Vagina (tissue), 2 donors: ENCODE data around the gene DOP1A. TPM values are rescaled to one million over a fixed set of nuclear protein-coding genes. Genes with fewer than 3 reads are reported as not detected.

Experiments used
- DNase-seq, 2 donors: peaks; one replicate each; pipeline ENCODE4 v3.0.0-alpha.2; 2017; ENCODE audit errors: extremely low spot score in 2 of 2
- H3K27ac ChIP-seq: fragments of 200-600 bp; sonication (generic); one replicate; pipeline ENCODE4 v1.5.1; 2019
- H3K27me3 ChIP-seq: fragments of 200-600 bp; sonication (generic); one replicate; pipeline ENCODE4 v1.5.1; 2019
- H3K36me3 ChIP-seq, 2 donors: fragments of 200-600 bp; sonication (generic); one replicate each; pipeline ENCODE4 v1.5.1; 2017 to 2019
- H3K4me1 ChIP-seq: fragments of 200-600 bp; sonication (generic); one replicate; pipeline ENCODE4 v1.5.1; 2019
- H3K4me3 ChIP-seq, 2 donors: fragments of 200-600 bp; sonication (generic); 1 replicate in 1 of 2; 2 replicates in 1 of 2; pipeline ENCODE4 v1.5.1; 2016 to 2019
- H3K9me3 ChIP-seq: fragments of 200-600 bp; sonication (generic); one replicate; pipeline ENCODE4 v1.5.1; 2019
- POLR2A ChIP-seq, 2 donors: fragments of 450-650 bp; IDR thresholded peaks; one replicate each; pipeline ENCODE4 v1.6.1; 2017; ENCODE audit warnings: antibody characterized with exemption in 2 of 2, mild to moderate bottlenecking in 2 of 2, moderate library complexity in 2 of 2
- POLR2AphosphoS5 ChIP-seq, 2 donors: sonication (generic); formaldehyde crosslinking; IDR thresholded peaks; one replicate each; pipeline ENCODE4 v1.9.0; 2017; ENCODE audit warnings: antibody characterized with exemption in 2 of 2, mild to moderate bottlenecking in 2 of 2, low read depth in 1 of 2; ENCODE audit not compliant: insufficient read depth in 1 of 2
- intact Hi-C: fragments of 100-400 bp; cut with DNase I; formaldehyde crosslinking; loops from one replicate; pipeline ENCODE4 v1.15.1; 2023
- total RNA-seq: library from RNA; depleted of rRNA; stranded (reverse); fragments of >200 nt; gene quantifications from one replicate; pipeline ENCODE4 v1.2.3, GENCODE V29; 2016
- TF ChIP-seq, protein P1 (sequence below), 3 experiments: fragments of 450-650 bp in 2 of 3; fragments of 200-600 bp in 1 of 3; sonication (generic) in 1 of 3; IDR thresholded peaks; one replicate each; pipeline ENCODE4 v1.5.1; 2017 to 2019; ENCODE audit warnings: antibody characterized with exemption in 3 of 3, mild to moderate bottlenecking in 2 of 3, moderate library complexity in 2 of 3

The DOP1A gene, protein sequence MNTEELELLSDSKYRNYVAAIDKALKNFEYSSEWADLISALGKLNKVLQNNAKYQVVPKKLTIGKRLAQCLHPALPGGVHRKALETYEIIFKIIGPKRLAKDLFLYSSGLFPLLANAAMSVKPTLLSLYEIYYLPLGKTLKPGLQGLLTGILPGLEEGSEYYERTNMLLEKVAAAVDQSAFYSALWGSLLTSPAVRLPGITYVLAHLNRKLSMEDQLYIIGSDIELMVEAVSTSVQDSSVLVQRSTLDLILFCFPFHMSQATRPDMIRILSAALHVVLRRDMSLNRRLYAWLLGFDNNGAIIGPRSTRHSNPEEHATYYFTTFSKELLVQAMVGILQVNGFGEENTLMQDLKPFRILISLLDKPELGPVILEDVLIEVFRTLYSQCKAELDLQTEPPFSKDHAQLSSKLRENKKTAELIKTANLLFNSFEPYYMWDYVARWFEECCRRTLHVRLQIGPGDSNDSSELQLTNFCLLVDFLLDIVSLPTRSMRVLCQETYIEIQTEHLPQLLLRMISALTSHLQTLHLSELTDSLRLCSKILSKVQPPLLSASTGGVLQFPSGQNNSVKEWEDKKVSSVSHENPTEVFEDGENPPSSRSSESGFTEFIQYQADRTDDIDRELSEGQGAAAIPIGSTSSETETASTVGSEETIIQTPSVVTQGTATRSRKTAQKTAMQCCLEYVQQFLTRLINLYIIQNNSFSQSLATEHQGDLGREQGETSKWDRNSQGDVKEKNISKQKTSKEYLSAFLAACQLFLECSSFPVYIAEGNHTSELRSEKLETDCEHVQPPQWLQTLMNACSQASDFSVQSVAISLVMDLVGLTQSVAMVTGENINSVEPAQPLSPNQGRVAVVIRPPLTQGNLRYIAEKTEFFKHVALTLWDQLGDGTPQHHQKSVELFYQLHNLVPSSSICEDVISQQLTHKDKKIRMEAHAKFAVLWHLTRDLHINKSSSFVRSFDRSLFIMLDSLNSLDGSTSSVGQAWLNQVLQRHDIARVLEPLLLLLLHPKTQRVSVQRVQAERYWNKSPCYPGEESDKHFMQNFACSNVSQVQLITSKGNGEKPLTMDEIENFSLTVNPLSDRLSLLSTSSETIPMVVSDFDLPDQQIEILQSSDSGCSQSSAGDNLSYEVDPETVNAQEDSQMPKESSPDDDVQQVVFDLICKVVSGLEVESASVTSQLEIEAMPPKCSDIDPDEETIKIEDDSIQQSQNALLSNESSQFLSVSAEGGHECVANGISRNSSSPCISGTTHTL (N-terminal part only)
- total RNA-seq: 33.1 TPM

DNA sequence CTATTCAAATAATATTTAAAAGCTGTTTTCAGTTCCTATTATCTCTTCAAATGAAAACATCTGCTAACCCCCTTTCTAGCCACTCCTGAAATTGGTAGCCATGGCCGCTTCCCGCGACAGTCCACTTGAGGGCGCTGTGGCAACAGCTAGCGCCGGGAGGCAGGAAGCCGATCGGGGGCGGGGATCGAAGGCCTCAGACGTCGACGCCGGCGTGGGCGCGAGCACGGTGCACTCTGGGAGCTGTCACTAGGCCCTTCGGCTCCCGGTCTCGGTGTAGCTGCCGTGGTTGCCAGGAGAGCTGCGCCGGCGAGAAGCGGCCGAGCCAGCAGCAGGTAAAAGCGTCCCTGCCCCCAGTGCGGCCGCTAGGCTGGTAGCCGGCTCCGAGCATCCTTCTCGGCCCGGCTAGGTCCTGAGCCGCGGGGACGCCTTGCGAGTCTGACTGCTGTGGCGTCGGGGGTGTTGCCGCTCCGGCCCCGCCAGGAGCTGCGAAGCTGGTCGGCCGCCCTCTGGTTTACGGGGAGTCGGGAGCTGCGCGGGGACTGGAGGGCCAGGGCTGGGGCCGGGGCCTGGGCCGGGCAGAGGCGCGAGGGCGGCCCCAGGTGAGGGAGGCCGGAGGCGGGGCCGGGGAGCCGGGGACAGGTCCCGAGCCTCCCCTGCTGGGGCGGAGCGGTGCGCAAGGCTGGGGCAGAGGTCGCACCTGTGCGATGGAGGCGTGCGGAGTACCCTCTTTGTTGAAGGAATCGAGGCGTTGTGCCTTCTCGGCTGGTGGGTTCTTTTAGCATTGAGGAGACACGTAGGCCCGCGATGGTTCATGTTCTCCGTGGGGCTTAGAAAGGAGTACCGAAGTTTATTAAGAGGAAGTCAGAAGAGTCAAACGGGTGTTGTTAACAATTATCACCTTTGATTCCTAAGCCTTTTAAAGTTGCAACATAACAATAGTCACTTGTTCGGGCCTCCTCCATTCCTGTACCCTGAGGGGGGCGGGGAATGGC is at the start of gene DOP1A:
DOP1A (plus strand) TSS at position 224 of the 992 bp plus-strand sequence. CDS start 29,307 bp downstream, outside the sequence.
- TF ChIP-seq, protein P1, sequence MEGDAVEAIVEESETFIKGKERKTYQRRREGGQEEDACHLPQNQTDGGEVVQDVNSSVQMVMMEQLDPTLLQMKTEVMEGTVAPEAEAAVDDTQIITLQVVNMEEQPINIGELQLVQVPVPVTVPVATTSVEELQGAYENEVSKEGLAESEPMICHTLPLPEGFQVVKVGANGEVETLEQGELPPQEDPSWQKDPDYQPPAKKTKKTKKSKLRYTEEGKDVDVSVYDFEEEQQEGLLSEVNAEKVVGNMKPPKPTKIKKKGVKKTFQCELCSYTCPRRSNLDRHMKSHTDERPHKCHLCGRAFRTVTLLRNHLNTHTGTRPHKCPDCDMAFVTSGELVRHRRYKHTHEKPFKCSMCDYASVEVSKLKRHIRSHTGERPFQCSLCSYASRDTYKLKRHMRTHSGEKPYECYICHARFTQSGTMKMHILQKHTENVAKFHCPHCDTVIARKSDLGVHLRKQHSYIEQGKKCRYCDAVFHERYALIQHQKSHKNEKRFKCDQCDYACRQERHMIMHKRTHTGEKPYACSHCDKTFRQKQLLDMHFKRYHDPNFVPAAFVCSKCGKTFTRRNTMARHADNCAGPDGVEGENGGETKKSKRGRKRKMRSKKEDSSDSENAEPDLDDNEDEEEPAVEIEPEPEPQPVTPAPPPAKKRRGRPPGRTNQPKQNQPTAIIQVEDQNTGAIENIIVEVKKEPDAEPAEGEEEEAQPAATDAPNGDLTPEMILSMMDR (IDR thresholded peaks at IDR 0.05): peak; percentile 79 to 98 (median 91)
- TF ChIP-seq POLR2AphosphoS5 (IDR thresholded peaks at IDR 0.05; ENCODE audit: insufficient read depth in 1 of 2, low read depth in 1 of 2) (peak; percentile 82 to 87), POLR2A (IDR thresholded peaks at IDR 0.05) (peak in 1 of 2 donors; percentile 37)
- peak within 1 kb of the TSS; percentile 90 for H3K27ac ChIP-seq
- peak within 1 kb of the TSS; percentile 86 to 90 for H3K4me3 ChIP-seq
- no peaks in the 10 kb centered on the region for H3K27me3 ChIP-seq
- no peaks in the 10 kb centered on the region for H3K9me3 ChIP-seq
- H3K4me1 ChIP-seq: peaks cover 45% of the 10 kb centered on the region
- DNase-seq: peak in 1 of 2 donors; percentile 91
- intact Hi-C loops: loop anchor here (5.0 kb wide), 1 partner anchor 140 kb away; no protein-coding TSS in a partner anchor
- H3K36me3 ChIP-seq: no peaks in the 10 kb centered on the region

DNA sequence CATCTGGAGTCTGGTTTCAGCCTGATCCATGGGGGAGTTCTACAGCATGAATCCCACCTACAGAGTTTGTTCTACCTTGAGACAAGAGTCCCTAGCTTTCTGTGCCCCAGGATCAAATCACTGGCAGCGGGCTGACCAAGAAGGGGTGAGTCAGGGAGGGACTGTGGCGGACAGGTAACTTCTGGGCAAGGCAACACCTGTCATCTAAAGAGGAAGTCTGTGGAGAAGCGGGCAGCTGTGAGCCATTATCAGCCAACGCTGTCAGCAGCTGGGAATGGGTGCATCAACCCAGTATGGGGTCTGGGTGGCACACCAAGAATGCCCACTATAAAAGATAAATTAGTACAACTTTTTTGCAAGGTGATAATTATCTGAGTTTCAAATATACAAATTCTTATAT is 47.7 kb upstream of the DOP1A start:
- H3K36me3 ChIP-seq: peaks cover 0 to 8% of the 10 kb centered on the region in 2 donors
- no peaks in the 10 kb centered on the region for H3K4me1 ChIP-seq
- no peak overlapping the region for H3K4me3 ChIP-seq
- TF ChIP-seq POLR2A (IDR thresholded peaks at IDR 0.05): no peak
- no peak for TF ChIP-seq POLR2AphosphoS5 (IDR thresholded peaks at IDR 0.05; ENCODE audit: insufficient read depth in 1 of 2, low read depth in 1 of 2)
- TF ChIP-seq, protein P1 (IDR thresholded peaks at IDR 0.05): no peak
- DNase-seq: no peak
- intact Hi-C loops: no loop called here
- H3K27ac ChIP-seq: no peak overlapping the region
- no peaks in the 10 kb centered on the region for H3K27me3 ChIP-seq
- H3K9me3 ChIP-seq: no peaks in the 10 kb centered on the region

DNA sequence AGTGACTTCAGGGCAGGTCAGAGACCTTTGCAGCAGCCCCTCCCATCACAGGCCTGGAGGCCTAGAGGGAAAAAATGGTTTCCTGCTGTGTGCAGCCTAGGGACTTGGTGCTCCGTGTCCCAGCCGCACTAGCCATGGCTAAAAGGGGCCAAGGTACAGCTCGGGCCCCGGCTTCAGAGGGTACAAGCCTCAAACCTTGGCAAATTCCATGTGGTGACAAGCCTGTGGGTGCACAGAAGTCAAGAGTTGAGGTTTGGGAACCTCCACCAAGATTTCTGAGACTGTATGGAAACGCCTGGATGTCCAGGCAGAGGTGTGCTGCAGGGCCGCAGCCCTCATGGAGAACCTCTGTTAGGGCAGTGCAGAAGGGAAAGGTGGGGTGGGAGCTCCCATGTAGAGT is 35.8 kb upstream of the DOP1A start:
- no peak for DNase-seq
- Histone ChIP-seq H3K27me3 (no peaks in the 10 kb centered on the region), H3K27ac (no peak overlapping the region), H3K9me3 (no peaks in the 10 kb centered on the region), H3K36me3 (peaks cover 0 to 16% of the 10 kb centered on the region in 2 donors), H3K4me1 (no peaks in the 10 kb centered on the region), H3K4me3 (no peak overlapping the region)
- TF ChIP-seq POLR2A (IDR thresholded peaks at IDR 0.05) (no peak), POLR2AphosphoS5 (IDR thresholded peaks at IDR 0.05; ENCODE audit: insufficient read depth in 1 of 2, low read depth in 1 of 2) (no peak)
- TF ChIP-seq, protein P1 (IDR thresholded peaks at IDR 0.05): no peak
- intact Hi-C loops: no loop called here

DNA sequence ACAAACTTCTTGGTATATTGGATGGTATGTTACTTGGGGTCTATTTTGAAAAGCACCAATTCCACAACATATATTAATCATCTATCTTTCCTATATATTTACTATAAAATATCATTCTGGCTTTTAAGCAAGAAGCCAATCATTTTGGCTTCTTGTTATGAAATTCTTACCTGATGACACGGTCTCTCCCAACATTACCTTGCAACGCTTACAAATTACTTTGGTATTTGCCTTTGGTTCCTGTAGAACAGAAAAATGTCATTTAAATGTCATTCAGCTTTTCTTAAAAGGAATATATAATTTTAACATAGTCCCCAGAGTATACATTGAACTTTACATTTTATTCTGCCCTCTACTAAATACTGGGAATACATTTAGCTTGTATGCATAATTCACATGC is 29.2 kb upstream of the DOP1A start:
- Histone ChIP-seq H3K4me3 (no peak overlapping the region), H3K27me3 (no peaks in the 10 kb centered on the region), H3K27ac (no peak overlapping the region), H3K4me1 (no peaks in the 10 kb centered on the region), H3K9me3 (no peaks in the 10 kb centered on the region), H3K36me3 (no peaks in the 10 kb centered on the region)
- intact Hi-C loops: no loop called here
- no peak for DNase-seq
- TF ChIP-seq, protein P1 (IDR thresholded peaks at IDR 0.05): no peak
- TF ChIP-seq POLR2A (IDR thresholded peaks at IDR 0.05): no peak
- TF ChIP-seq POLR2AphosphoS5 (IDR thresholded peaks at IDR 0.05; ENCODE audit: insufficient read depth in 1 of 2, low read depth in 1 of 2): no peak
